CD8-positive, alpha-beta memory T cell (primary cell): ENCODE measurements around the gene PLXNA2. TPM values are rescaled to one million over a fixed set of nuclear protein-coding genes. Genes with fewer than 3 reads are reported as not detected.
A peak's percentile ranks its signal among the peaks of the same experiment; 100 is the strongest.

Source experiments
- CTCF ChIA-PET: fragments of 350-600 bp; sonication (Branson Sonifier 250); formaldehyde crosslinking; loops from one replicate; lab custom pipeline; 2021; ENCODE audit warnings: antibody characterized with exemption; lab: Charles Lee
- POLR2A ChIA-PET: fragments of 350-600 bp; sonication (Branson Sonifier 250); formaldehyde crosslinking; loops from one replicate; lab custom pipeline; 2021; ENCODE audit warnings: antibody characterized with exemption; lab: Charles Lee
- DNase-seq, 5 donors: peaks; one replicate each; pipeline versions ENCODE4 v3.0.0 to v3.0.0-alpha.2; 2020 to 2022; ENCODE audit warnings: mixed read lengths in 1 of 5
- H3K27ac ChIP-seq: one replicate; pipeline ENCODE4 v1.7.0; 2013; ENCODE audit warnings: low read depth, mild to moderate bottlenecking, low read length, moderate library complexity
- H3K27me3 ChIP-seq: 2 replicates; pipeline ENCODE4 v1.7.0; 2013; ENCODE audit warnings: low read length, mild to moderate bottlenecking; ENCODE audit not compliant: insufficient read depth, poor library complexity, severe bottlenecking
- H3K36me3 ChIP-seq: 2 replicates; pipeline ENCODE4 v1.7.0; 2013; ENCODE audit warnings: mild to moderate bottlenecking, low read length, moderate library complexity; ENCODE audit not compliant: insufficient read depth
- H3K4me1 ChIP-seq: 2 replicates; pipeline ENCODE4 v1.7.0; 2013; ENCODE audit warnings: mild to moderate bottlenecking, low read length, moderate library complexity; ENCODE audit not compliant: insufficient read depth
- H3K4me3 ChIP-seq: 2 replicates; pipeline ENCODE4 v1.7.0; 2013; ENCODE audit warnings: mild to moderate bottlenecking, low read length
- H3K9me3 ChIP-seq: 2 replicates; pipeline ENCODE4 v1.7.0; 2013; ENCODE audit warnings: mild to moderate bottlenecking, low read length
- H3K27ac Mint-ChIP-seq, 8 donors: one replicate each; pipeline ENCODE4 v1.8.0; 2020 to 2021; ENCODE audit warnings: mixed read lengths in 8 of 8, mild to moderate bottlenecking in 6 of 8, inconsistent platforms in 3 of 8, moderate library complexity in 3 of 8
- H3K27me3 Mint-ChIP-seq, 2 donors: one replicate each; pipeline ENCODE4 v1.8.0; 2020 to 2021; ENCODE audit warnings: mixed read lengths in 2 of 2, mild to moderate bottlenecking in 1 of 2, moderate library complexity in 1 of 2
- H3K36me3 Mint-ChIP-seq, 3 donors: one replicate each; pipeline ENCODE4 v1.8.0; 2020 to 2021; ENCODE audit warnings: mixed read lengths in 3 of 3, inconsistent platforms in 1 of 3, mild to moderate bottlenecking in 1 of 3
- H3K4me1 Mint-ChIP-seq, 3 donors: one replicate each; pipeline ENCODE4 v1.8.0; 2020 to 2021; ENCODE audit warnings: mixed read lengths in 3 of 3, inconsistent platforms in 1 of 3, mild to moderate bottlenecking in 1 of 3
- H3K4me3 Mint-ChIP-seq, 7 donors: one replicate each; pipeline ENCODE4 v1.8.0; 2020 to 2021; ENCODE audit warnings: mixed read lengths in 7 of 7, mild to moderate bottlenecking in 6 of 7, moderate library complexity in 4 of 7, inconsistent platforms in 2 of 7
- H3K9me3 Mint-ChIP-seq, 5 donors: one replicate each; pipeline ENCODE4 v1.8.0; 2020 to 2022; ENCODE audit warnings: mixed read lengths in 5 of 5, mild to moderate bottlenecking in 3 of 5, moderate library complexity in 2 of 5, inconsistent platforms in 1 of 5
- polyA plus RNA-seq: library from polyadenylated mRNA; unstranded; fragments of 300-500 nt; fragmentation: Illumina TruSeq; gene quantifications from one replicate; pipeline ENCODE4 v1.2.3, GENCODE V29; 2021
- total RNA-seq, 2 experiments: library from RNA; stranded (reverse); gene quantifications; one replicate each; pipeline ENCODE4 v1.2.3, GENCODE V29; 2021

Gene PLXNA2
- total and polyA plus RNA-seq, 3 experiments from 2014 or later: 0.75 to 1.1 (median 1.0) TPM

DNA sequence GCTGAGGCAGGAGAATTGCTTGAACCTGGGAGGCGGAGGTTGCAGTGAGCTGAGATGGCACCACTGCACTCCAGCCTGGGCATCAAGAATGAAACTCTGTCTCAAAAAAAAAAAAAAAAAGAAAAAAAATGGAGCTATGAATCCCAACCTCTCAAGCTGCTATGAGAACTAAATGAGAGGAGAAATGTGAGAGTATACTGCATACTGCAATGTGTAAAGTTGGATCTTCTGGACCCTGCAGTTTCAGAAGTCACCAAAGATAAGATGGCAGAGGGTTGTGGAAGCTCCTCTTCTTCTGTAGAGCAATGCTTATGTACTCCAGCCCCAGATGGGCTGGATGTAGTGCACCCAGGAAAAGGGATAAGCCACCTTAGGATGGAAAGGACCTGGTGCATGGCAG, 55.6 kb downstream of the PLXNA2 start:
- no peaks in the 10 kb centered on the region for H3K9me3 ChIP-seq
- Mint-ChIP-seq H3K27ac (no peak overlapping the region), H3K4me3 (no peak overlapping the region), H3K4me1 (peaks cover 11 to 16% (median 11%) of the 10 kb centered on the region in 3 donors), H3K9me3 (no peaks in the 10 kb centered on the region), H3K36me3 (peaks cover 0 to 2% (median 0%) of the 10 kb centered on the region in 3 donors), H3K27me3 (peaks cover 6 to 12% of the 10 kb centered on the region in 2 donors)
- no peak overlapping the region for H3K4me3 ChIP-seq
- no peaks in the 10 kb centered on the region for H3K4me1 ChIP-seq
- DNase-seq: no peak
- no peaks in the 10 kb centered on the region for H3K36me3 ChIP-seq
- no peaks in the 10 kb centered on the region for H3K27me3 ChIP-seq
- ChIA-PET POLR2A (interaction anchor here (0.7 kb wide), 1 partner anchor 267 kb away, joined by 6 read pairs; no protein-coding TSS in a partner anchor), CTCF (interaction anchor here (1.1 kb wide), 2 partner anchors 16 to 34 kb away, joined by 3 read pairs; no protein-coding TSS in a partner anchor)
- no peak overlapping the region for H3K27ac ChIP-seq

DNA sequence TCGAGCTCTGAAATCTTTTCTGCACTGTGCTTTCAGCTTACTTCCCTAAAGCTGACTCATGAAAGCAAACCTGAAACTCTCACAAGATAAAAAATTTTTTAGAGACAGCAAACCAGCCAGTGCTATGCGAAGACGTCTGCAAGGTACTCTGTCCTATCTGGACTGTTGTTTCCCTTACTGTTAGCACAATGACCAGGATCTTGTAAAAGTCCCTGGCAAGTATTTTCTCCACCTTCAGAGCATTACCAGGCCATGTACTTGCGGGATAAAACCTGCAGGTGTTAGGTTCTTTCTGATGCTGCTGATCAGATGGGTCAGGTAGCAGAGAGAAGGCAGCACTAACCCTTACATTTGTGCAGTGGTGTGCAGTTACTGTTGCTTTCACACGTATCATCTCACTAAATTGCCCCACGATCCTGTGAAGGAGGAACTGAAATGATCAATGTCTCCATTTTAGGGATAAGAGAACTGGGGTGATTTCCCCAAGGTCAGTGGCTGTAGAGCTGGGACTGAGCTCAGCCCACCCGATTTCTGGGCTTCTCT, 56.6 kb downstream of the PLXNA2 start:
- no peaks in the 10 kb centered on the region for H3K36me3 ChIP-seq
- no peak overlapping the region for H3K4me3 ChIP-seq
- H3K27ac Mint-ChIP-seq: no peak overlapping the region
- DNase-seq: no peak
- H3K27ac ChIP-seq: no peak overlapping the region
- H3K9me3 ChIP-seq: no peaks in the 10 kb centered on the region
- peaks cover 0 to 2% (median 0%) of the 10 kb centered on the region in 3 donors for H3K36me3 Mint-ChIP-seq
- H3K4me1 Mint-ChIP-seq: peaks cover 11 to 16% (median 11%) of the 10 kb centered on the region in 3 donors
- no peaks in the 10 kb centered on the region for H3K4me1 ChIP-seq
- POLR2A ChIA-PET: no interaction called here
- CTCF ChIA-PET: no interaction called here
- H3K9me3 Mint-ChIP-seq: no peaks in the 10 kb centered on the region
- peaks cover 12% of the 10 kb centered on the region in 2 donors for H3K27me3 Mint-ChIP-seq
- H3K4me3 Mint-ChIP-seq: no peak overlapping the region
- H3K27me3 ChIP-seq: no peaks in the 10 kb centered on the region

DNA sequence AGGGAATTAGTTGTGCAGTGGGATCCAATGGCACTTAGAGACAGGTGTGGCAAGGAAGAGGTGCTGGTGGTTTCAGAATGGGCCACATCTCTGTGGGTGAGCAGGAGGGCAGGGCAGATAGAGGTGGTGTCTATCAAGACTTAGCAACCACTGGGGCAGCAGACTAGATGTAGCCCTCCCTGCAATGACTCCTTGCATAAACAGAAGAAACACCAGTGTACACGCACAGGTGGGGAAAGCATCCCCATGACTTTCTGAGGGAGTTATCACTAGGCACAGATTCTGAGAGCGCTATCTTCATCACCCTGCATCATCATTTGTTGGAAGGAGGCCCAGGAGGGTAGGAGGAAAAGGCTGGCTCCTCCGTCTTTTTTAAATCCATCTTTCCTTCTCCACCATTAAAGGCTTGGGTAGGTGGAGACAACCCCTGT, 58.4 kb downstream of the PLXNA2 start:
- no peak overlapping the region for H3K4me3 Mint-ChIP-seq
- no peak overlapping the region for H3K27ac ChIP-seq
- no peaks in the 10 kb centered on the region for H3K9me3 Mint-ChIP-seq
- no peaks in the 10 kb centered on the region for H3K9me3 ChIP-seq
- peaks cover 11 to 16% (median 11%) of the 10 kb centered on the region in 3 donors for H3K4me1 Mint-ChIP-seq
- H3K27me3 Mint-ChIP-seq: peaks cover 14 to 21% of the 10 kb centered on the region in 2 donors
- H3K27me3 ChIP-seq: no peaks in the 10 kb centered on the region
- H3K36me3 ChIP-seq: no peaks in the 10 kb centered on the region
- H3K27ac Mint-ChIP-seq: no peak overlapping the region
- H3K36me3 Mint-ChIP-seq: peaks cover 0 to 2% (median 0%) of the 10 kb centered on the region in 3 donors
- no peak overlapping the region for H3K4me3 ChIP-seq
- no peaks in the 10 kb centered on the region for H3K4me1 ChIP-seq
- CTCF ChIA-PET: no interaction called here
- POLR2A ChIA-PET: interaction anchor here (0.6 kb wide), 1 partner anchor 58 kb away, joined by 4 read pairs; no protein-coding TSS in a partner anchor
- no peak for DNase-seq

DNA sequence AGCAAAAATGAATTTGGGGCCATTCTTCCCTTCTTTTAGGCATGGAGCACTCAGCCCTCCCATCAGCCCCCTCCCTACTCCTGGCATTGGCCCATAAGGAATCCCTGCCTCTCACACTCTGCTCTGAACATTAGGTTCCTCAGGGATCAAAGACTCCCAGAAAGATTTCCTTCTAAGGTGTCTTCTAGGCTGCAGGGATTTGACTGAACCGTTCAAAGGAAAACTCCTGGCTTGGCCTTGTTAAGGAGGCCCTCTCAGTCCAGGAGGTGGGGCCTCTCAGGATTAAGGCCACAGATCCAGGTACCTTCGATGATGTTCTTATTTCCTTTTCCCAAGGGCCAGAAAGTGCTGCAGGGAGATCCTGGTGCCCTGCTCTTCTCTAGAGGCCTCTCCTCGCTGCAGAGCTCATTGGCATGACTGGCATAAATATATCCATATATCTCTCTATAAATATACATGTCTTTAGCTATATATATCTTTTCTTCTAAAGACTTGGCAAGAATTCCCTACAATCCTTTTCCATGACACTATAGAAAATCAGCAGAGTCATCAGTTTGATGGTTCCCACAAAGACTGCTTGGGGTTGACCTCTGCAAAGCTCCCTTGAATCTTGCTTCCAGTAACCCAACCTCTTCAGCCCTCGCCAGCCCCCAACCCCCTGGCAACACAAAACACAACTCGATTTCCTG, 59.1 kb downstream of the PLXNA2 start:
- Mint-ChIP-seq H3K9me3 (no peaks in the 10 kb centered on the region), H3K4me1 (peaks cover 11 to 13% (median 11%) of the 10 kb centered on the region in 3 donors), H3K27me3 (peaks cover 17 to 26% of the 10 kb centered on the region in 2 donors), H3K36me3 (peaks cover 0 to 2% (median 0%) of the 10 kb centered on the region in 3 donors), H3K27ac (no peak overlapping the region), H3K4me3 (no peak overlapping the region)
- Histone ChIP-seq H3K27me3 (no peaks in the 10 kb centered on the region), H3K4me3 (no peak overlapping the region), H3K4me1 (no peaks in the 10 kb centered on the region), H3K9me3 (no peaks in the 10 kb centered on the region), H3K36me3 (no peaks in the 10 kb centered on the region), H3K27ac (no peak overlapping the region)
- ChIA-PET CTCF (no interaction called here), POLR2A (no interaction called here)
- no peak for DNase-seq

DNA sequence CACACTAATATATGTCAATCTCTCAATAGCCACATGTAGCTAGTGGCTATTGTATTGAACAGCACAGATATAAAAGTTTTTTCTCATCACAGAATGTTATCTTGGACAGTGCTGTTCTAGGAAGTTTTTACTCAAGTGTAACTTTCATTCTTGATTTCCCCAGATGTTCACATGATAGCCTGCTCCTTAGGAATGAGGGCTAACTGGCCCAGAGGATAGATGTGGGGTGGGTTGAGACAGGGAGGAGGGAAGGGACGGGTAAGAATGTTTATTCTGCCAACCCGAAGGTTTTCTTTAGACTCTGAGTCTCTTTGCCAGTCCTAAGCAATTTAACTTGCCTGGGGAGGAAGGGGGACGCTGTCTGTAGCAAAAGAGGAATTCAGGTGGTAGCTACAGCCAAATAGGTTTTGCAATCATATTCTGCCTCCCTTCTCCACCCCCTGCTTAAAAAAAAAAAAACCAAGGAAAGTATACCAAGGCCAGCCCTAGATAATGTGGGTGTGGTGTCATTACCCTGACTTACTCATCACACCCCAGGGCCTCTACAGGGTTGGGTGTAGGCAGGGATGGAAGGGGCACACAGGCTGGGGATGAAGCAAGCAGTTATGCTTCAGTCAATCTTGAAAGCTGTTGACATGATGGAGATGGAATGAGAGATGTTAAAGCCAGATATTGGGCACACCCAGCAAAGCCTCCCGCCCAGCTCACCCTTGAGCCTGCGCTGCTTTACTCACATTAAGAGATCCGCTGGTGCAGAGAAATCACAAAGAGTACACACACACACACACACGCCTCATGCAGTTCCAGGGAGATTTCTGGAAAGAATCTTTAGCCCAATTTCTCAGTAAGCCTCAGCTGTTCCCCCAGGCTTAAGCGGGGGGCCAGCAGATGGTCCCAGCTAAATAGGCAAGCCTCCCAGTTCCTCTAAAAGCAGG, 59.9 kb downstream of the PLXNA2 start:
- peaks cover 6 to 9% (median 6%) of the 10 kb centered on the region in 3 donors for H3K4me1 Mint-ChIP-seq
- ChIA-PET CTCF (no interaction called here), POLR2A (no interaction called here)
- Histone ChIP-seq H3K27me3 (no peaks in the 10 kb centered on the region), H3K4me3 (no peak overlapping the region), H3K9me3 (no peaks in the 10 kb centered on the region), H3K27ac (no peak overlapping the region), H3K36me3 (no peaks in the 10 kb centered on the region), H3K4me1 (no peaks in the 10 kb centered on the region)
- no peak overlapping the region for H3K27ac Mint-ChIP-seq
- peaks cover 0 to 2% (median 0%) of the 10 kb centered on the region in 3 donors for H3K36me3 Mint-ChIP-seq
- peaks cover 17 to 27% of the 10 kb centered on the region in 2 donors for H3K27me3 Mint-ChIP-seq
- no peaks in the 10 kb centered on the region for H3K9me3 Mint-ChIP-seq
- no peak for DNase-seq
- H3K4me3 Mint-ChIP-seq: no peak overlapping the region

DNA sequence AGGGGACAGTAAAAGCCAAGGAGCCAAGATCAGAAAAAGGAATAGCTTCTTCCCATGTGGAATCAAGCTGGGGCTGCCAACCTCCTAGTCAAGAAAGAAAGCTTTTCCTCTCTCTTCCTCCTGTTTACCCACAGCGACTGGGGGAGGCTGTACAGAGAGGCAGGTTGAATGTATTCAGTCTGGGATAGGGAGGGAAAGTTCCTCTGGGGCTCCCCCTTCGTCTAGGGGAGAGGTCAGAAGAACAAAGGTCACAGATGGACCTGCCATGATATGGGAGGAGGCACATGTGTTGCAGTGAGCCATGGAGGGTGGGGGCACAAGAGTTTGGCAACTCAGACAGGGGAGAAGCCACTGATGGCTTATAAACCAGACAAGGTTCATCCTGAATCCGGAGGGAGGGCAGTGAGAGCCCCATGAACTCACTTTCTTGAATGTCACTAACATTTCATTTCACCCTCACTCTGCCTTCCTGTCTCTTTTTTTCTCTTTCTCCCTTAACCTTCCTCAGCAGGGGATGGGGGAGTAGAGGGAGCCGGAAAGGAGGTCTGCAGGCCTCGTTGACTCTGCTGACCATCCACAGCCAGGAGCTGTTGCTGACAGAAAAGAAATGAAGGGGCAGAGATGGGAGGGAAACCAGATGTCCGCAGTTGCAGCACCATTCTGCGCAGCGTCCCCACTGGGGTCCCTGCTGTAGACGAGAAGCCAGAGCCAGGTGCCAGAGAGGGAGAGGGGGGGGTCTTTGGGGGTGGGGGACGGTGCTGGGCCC, 61.1 kb downstream of the PLXNA2 start:
- H3K27me3 Mint-ChIP-seq: peaks cover 17 to 27% of the 10 kb centered on the region in 2 donors
- CTCF ChIA-PET: no interaction called here

DNA sequence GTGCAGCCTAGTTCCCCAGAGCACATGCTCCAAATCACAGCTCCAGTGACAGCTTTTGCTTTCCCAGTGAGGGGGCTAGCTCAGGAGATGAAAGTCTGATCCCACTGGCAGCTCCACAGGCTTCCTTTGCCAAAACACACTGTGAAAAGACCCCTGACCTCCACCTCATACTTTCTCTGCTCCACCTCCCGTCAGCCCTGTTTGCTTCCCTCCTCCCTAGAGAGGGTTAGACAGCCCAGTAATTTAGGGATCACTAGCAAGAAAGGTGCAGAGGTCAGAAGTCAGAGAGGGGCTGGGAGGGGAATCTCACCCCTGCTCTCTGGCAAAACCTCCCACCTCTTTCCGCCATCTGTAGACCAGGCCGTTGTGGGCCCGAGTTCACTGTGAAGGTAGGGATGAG, 62.8 kb downstream of the PLXNA2 start:
- POLR2A ChIA-PET: no interaction called here
- CTCF ChIA-PET: no interaction called here
- Mint-ChIP-seq H3K36me3 (peaks cover 0 to under 1% (median 0%) of the 10 kb centered on the region in 3 donors), H3K9me3 (no peaks in the 10 kb centered on the region), H3K27ac (no peak overlapping the region), H3K27me3 (peaks cover 16 to 25% of the 10 kb centered on the region in 2 donors), H3K4me1 (peaks cover 0 to 3% (median 0%) of the 10 kb centered on the region in 3 donors), H3K4me3 (no peak overlapping the region)
- no peak for DNase-seq
- H3K4me1 ChIP-seq: no peaks in the 10 kb centered on the region
- H3K27me3 ChIP-seq: no peaks in the 10 kb centered on the region
- H3K36me3 ChIP-seq: no peaks in the 10 kb centered on the region
- H3K4me3 ChIP-seq: no peak overlapping the region
- H3K9me3 ChIP-seq: no peaks in the 10 kb centered on the region
- no peak overlapping the region for H3K27ac ChIP-seq

More for the DNA sequence above, 61.1 kb downstream of the PLXNA2 start:
- no peaks in the 10 kb centered on the region for H3K9me3 ChIP-seq
- H3K27me3 ChIP-seq: no peaks in the 10 kb centered on the region
- no peak for DNase-seq
- no peak overlapping the region for H3K4me3 Mint-ChIP-seq
- no peak overlapping the region for H3K4me3 ChIP-seq
- no peak overlapping the region for H3K27ac ChIP-seq
- no peaks in the 10 kb centered on the region for H3K9me3 Mint-ChIP-seq
- no peaks in the 10 kb centered on the region for H3K36me3 ChIP-seq
- POLR2A ChIA-PET: no interaction called here
- peaks cover 0 to 2% (median 0%) of the 10 kb centered on the region in 3 donors for H3K36me3 Mint-ChIP-seq
- no peaks in the 10 kb centered on the region for H3K4me1 ChIP-seq
- H3K27ac Mint-ChIP-seq: peak overlapping the region in 1 of 8 donors; percentile 76
- H3K4me1 Mint-ChIP-seq: peaks cover 0 to 3% (median 0%) of the 10 kb centered on the region in 3 donors
